GM18870 (cell line): ENCODE data around the gene NOLC1.

Experiments used
- ATAC-seq: cut with Tn5 transposase; IDR thresholded peaks from one replicate; pipeline ENCODE4 v1.9.1; 2021; ENCODE audit warnings: moderate library complexity; ENCODE audit not compliant: unreplicated experiment

The NOLC1 gene

GRCh38 chr10:102121739-102122372 lies 30.3 kb upstream of the NOLC1 start:
- ATAC-seq: no peak

- no peak for ATAC-seq
These were observed 29.7 kb upstream of the NOLC1 start for GRCh38 chr10:102122450-102122849.

- no peak for ATAC-seq
These were observed 29.0 kb upstream of the NOLC1 start for GRCh38 chr10:102123223-102123622.

DNA sequence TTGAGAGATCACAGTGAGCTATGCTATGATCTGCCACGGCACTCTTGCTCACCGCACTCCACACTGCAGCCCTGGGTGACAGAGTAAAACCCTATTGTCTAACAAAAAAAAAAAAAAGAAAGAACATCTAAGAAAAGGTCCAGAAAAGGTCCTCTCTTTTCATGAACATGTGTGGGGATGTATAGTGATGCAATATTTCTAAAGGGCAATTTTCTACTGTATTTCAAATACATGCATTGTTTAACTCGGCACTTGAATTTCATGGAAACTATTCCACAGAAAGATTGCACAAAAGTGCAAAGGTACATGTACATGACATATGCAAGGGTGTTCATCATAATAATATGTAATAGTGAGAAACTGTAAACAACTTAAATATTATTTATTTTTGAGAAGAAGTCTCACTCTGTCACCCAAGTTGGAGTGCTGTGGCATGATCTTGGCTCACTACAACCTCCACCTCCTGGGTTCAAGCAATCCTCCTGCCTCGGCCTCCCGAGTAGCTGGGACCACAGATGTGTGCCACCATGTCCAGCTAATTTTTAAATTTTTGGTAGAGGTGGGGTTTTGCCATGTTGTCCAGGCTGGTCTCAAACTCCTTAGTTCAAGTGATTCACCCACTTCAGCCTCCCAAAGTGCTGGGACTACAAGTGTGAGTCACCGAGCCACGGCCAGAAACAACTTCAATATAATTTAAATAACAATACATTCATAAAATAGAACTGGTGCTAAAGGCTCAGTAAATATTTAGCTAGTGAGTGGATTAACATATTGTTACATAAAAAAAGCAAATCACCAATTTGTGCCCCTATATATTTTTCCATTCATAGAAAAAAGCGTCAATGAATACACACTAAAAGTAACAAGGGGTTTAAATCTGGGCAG lies 20.7 kb upstream of the NOLC1 start:
- no peak for ATAC-seq

DNA sequence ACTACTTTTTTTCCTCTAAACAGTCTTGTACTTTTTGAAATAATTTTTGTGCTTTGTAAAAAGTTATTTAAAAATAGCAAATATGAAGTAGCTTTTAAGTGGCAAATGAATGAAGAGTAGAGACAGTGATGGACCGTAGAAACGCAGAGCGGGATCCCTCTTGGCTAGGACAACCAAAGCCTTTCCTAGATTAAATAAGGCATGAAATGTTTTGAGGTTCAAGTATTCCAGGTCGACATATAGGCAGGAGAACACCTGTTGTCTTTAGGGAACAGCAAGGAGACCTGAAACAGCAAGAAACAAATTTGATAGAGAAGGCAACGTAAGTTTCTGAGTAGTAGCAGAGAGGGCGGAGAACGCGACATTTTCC lies 20.0 kb upstream of the NOLC1 start:
- ATAC-seq: no peak

- ATAC-seq: peak; percentile 95
These were observed 19.4 kb upstream of the NOLC1 start, which contains the start of gene PPRC1 for GRCh38 chr10:102132563-102133372. TSS of gene PPRC1 (plus strand) at chr10:102133040. CDS start at chr10:102133069, 29 bp downstream.

DNA sequence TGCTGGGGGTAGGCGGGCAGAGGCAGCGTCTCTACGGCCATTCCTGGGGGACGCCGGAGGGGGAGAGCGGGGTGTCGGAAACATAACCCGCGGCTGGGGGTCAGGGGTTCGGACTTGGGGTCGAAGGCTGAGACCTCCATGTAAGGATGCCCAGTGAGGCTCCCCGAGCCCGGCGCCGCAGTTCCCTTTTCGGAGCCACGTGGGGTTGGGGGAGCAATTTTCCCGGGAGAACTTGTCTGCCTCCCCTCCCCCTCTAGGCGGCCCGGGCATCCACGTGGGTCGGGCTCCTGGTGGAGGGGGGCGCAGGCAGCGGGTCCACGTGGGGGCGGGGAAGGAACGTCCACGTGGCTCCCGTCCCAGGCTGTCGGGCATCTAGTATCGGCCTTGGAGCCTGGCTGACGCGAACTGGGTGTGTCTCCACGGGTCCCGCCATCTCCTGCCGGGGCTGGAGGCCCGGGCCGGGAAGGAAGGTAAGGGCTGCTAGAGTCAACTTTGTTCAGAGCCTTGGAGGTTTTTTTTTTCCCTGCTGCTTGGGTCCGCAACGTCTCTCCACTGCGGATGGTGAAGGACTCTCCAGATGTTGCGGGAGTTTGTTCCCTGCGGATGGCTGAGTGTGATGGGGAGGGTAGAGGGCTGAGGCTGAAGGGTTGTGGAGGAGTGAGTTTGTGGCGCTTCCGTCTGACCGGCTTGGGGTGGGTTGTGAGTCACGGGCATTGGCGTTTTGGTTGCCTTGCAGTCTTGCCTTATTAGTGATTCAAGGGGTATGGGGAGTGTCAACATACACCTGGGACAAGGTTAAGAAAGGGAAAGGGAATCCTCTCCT lies 18.6 kb upstream of the NOLC1 start:
- ATAC-seq: no peak

DNA sequence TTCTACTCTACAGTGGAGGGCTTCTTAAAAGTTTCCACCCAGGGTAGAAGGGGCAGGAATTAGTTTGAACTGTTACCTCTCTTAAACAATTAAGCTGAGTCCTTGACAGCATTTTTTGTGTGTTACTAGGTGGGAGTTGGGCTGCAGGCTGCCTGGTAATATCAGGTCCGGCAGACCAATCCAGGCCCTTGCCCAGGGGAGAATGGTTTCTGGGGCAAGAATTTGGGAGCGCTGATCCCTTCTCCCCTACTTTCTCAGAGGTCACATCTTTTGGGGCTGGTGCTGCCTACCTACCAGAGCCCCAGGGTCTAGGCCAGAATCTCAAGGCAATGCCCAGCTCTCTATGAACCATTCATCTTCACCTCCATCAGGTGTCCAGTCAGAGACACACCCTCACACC lies 17.8 kb upstream of the NOLC1 start:
- no peak for ATAC-seq

DNA sequence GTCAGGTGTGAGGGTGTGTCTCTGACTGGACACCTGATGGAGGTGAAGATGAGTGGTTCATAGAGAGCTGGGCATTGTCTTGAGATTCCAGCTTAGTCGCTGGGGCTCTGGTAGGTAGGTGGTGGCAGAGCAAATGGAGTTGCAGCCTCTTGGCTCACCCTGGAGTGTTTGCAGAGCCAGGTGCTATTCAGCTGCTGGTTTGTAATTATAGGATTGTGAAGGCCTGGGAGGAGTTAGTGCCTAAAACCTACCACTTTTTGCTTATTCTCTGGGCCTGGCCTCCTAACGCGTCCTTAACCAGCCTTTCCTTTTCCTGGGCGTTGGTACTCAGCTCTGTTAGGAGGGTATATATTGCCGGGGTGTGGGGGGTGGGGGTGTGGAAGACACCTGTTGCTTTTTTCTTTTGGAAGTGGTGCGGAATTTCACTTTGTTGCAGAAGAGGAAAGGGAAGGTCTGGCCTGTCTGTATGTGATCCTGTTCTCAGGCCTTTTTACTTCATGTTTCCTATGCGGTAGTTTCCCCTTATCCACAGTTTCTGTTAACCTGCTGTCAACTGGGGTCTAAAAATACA lies 16.1 kb upstream of the NOLC1 start:
- no peak for ATAC-seq

- ATAC-seq: no peak
These were observed 12.7 kb upstream of the NOLC1 start for GRCh38 chr10:102139281-102140110.

- ATAC-seq: no peak
These were observed 12.0 kb upstream of the NOLC1 start for GRCh38 chr10:102140218-102140617.

DNA sequence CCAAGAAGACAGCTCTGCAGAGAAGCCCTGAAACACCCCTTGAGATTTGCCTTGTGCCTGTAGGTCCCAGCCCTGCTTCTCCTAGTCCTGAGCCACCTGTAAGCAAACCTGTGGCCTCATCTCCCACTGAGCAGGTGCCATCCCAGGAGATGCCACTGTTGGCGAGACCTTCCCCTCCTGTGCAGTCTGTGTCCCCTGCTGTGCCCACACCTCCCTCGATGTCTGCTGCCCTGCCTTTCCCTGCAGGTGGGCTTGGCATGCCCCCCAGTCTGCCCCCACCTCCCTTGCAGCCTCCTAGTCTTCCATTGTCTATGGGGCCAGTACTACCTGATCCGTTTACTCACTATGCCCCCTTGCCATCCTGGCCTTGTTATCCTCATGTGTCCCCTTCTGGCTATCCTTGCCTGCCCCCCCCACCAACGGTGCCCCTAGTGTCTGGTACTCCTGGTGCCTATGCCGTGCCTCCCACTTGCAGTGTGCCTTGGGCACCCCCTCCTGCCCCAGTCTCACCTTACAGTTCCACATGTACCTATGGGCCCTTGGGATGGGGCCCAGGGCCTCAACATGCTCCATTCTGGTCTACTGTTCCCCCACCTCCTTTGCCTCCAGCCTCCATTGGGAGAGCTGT lies 11.2 kb upstream of the NOLC1 start:
- no peak for ATAC-seq

GRCh38 chr10:102141583-102142107 lies 10.5 kb upstream of the NOLC1 start:
- no peak for ATAC-seq

- ATAC-seq: no peak
These were observed 5.2 kb upstream of the NOLC1 start for GRCh38 chr10:102146971-102147428.

- ATAC-seq: no peak
These were observed 4.6 kb upstream of the NOLC1 start for GRCh38 chr10:102147561-102147960.

GRCh38 chr10:102148275-102148674 lies 3.9 kb upstream of the NOLC1 start:
- ATAC-seq: no peak

DNA sequence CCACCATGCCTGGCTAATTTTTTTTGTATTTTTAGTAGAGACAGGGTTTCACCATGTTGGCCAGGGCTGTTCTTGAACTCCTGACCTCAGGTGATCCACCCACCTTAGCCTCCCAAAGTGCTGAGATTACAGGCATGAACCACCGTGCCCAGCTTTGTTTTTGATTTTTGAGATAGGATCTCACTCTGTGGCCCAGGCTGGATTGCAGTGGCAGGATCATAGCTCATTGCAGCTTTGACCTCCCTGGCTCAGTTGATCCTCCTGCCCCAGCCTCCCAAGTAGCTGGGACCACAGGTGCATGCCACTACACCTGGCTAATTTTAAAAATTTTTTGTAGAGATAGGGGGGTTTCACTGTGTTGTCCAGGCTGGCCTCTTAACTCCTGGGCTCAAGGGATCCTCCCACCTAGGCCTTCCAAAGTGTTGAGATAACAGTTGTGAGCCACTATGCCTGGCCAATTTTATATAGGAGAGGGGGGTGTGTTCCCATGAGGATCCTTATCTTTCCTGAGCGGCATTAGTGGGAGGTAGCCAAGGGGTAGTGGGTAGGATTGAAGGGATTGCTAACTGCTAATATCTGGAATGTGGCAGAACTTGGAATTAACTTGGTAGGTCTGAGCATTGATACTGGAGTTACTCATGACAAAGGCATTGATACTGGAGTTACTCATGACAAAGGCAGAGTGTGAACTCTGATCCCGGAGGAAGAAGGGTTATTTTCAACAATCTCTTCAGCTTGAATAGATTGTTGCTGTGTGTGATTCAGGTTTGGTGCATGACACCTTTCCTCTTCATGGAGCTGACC lies 1.0 kb upstream of the NOLC1 start:
- ATAC-seq: no peak

GRCh38 chr10:102152545-102152890 lies 329 bp downstream of the NOLC1 start:
- peak; percentile 16 for ATAC-seq
